GM23338 (cell line): ENCODE results near the gene ZEB1.

Source experiments
- CREB1 ChIP-seq: fragments of 250-450 bp; sonication (Bioruptor Pico); IDR thresholded peaks from 2 replicates; pipeline ENCODE4 v1.5.0; 2020; ENCODE audit warnings: low read depth, mild to moderate bottlenecking, moderate library complexity
- EZH2 ChIP-seq: fragments of 200-600 bp; sonication (generic); IDR thresholded peaks from one replicate; pipeline ENCODE4 v1.8.0; 2017; ENCODE audit warnings: antibody characterized with exemption, mild to moderate bottlenecking, low read depth; ENCODE audit not compliant: unreplicated experiment
- EZH2phosphoT487 ChIP-seq: fragments of 200-600 bp; sonication (generic); IDR thresholded peaks from one replicate; pipeline ENCODE4 v1.8.1; 2018; ENCODE audit warnings: antibody characterized with exemption; ENCODE audit not compliant: unreplicated experiment
- POLR2AphosphoS5 ChIP-seq: IDR thresholded peaks from 2 replicates; pipeline ENCODE4 v1.6.1; 2016; ENCODE audit warnings: antibody characterized with exemption, low read depth
- STAT1 ChIP-seq: IDR thresholded peaks from one replicate; pipeline ENCODE4 v1.6.1; 2016; ENCODE audit warnings: antibody characterized with exemption; ENCODE audit not compliant: unreplicated experiment
- TF ChIP-seq, protein P1 (sequence below), 2 experiments: fragments of 200-600 bp in 1 of 2; sonication (generic) in 1 of 2; conservative IDR thresholded peaks; 2 replicates each; pipeline versions ENCODE4 v1.5.1 to v1.6.1; 2016 to 2017; ENCODE audit warnings: antibody characterized with exemption in 2 of 2, low read depth in 2 of 2, mild to moderate bottlenecking in 2 of 2, moderate library complexity in 1 of 2

DNA sequence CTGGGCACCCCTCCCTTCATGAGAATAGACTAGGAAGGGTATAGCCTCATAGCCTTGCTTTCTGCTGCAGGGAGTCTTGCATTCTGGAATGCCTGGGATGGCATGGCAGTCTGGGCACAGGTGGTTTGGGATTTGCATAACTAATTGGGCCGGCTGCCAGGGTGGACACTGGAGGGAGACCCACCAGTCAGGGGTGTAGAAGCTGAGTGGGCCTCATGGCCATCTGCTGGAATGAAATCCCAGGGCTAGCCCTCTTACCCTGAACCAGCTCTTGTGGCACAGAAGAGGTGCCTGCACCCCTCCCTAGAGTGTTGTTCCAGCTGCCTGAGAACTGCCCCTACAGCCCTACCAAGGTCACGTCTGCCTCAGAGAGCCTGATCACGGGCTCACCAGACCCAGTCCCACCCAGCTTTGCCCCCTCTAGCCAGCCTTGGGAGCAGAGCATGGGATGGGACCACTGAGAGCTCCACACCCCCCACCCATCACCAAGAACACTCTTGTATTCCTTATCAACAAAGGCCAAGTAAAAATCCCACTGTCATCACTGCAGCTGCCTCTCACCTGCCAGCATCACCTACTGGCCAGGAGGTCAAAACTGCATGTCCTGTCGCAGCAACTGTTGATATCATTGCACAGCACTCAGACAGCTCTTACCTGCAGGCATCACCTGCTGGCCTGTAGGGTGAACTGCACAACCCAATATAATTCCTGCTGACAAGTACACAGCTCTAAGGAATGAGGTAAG, 148.9 kb downstream of the ZEB1 start:
- TF ChIP-seq, protein P1, sequence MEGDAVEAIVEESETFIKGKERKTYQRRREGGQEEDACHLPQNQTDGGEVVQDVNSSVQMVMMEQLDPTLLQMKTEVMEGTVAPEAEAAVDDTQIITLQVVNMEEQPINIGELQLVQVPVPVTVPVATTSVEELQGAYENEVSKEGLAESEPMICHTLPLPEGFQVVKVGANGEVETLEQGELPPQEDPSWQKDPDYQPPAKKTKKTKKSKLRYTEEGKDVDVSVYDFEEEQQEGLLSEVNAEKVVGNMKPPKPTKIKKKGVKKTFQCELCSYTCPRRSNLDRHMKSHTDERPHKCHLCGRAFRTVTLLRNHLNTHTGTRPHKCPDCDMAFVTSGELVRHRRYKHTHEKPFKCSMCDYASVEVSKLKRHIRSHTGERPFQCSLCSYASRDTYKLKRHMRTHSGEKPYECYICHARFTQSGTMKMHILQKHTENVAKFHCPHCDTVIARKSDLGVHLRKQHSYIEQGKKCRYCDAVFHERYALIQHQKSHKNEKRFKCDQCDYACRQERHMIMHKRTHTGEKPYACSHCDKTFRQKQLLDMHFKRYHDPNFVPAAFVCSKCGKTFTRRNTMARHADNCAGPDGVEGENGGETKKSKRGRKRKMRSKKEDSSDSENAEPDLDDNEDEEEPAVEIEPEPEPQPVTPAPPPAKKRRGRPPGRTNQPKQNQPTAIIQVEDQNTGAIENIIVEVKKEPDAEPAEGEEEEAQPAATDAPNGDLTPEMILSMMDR (conservative IDR thresholded peaks at IDR 0.05; ENCODE audit: low read depth in 2 of 2) = peak; percentile 79 to 97
- no peak for TF ChIP-seq EZH2phosphoT487
- 0 out of 2 replicates have a peak, but pooled peaks have one; percentile 36 for TF ChIP-seq CREB1
- no peak for TF ChIP-seq EZH2
- TF ChIP-seq POLR2AphosphoS5 = no peak
- TF ChIP-seq STAT1 = no peak
